Neuron (in vitro differentiated cells): ENCODE results near the gene SCUBE1.
"Not testable (repeated sequence)": the region's sequence is repeated elsewhere in the genome, so short reads cannot be mapped to it uniquely, and the experiment has no call there.

Source experiments
- H2AFZ ChIP-seq: one replicate; pipeline ENCODE4 v1.6.1; 2013; ENCODE audit warnings: low read depth, mild to moderate bottlenecking, inconsistent platforms, low read length, moderate library complexity
- H3K27me3 ChIP-seq: one replicate; pipeline ENCODE4 v1.6.1; 2013; ENCODE audit warnings: low read length; ENCODE audit not compliant: insufficient read depth
- H3K36me3 ChIP-seq: one replicate; pipeline ENCODE4 v1.6.1; 2013; ENCODE audit warnings: low read length; ENCODE audit not compliant: insufficient read depth
- H3K4me1 ChIP-seq: one replicate; pipeline ENCODE4 v1.6.1; 2013; ENCODE audit warnings: low read length; ENCODE audit not compliant: insufficient read depth
- H3K4me3 ChIP-seq: 2 replicates; pipeline ENCODE4 v1.5.1; 2013; ENCODE audit warnings: mild to moderate bottlenecking, low read length, moderate library complexity
- H3K9me3 ChIP-seq: one replicate; pipeline ENCODE4 v1.6.1; 2013; ENCODE audit warnings: low read length

The SCUBE1 gene

GRCh38 chr22:43289976-43290721 lies 53.0 kb downstream of the SCUBE1 start:
- Histone ChIP-seq H3K27me3 (peaks cover 13% of the 10 kb centered on the region), H3K4me3 (no peak overlapping the region), H3K9me3 (no peaks in the 10 kb centered on the region), H3K36me3 (no peaks in the 10 kb centered on the region), H2AFZ (no peak overlapping the region), H3K4me1 (peaks cover 4% of the 10 kb centered on the region)

GRCh38 chr22:43289531-43289963 lies 53.6 kb downstream of the SCUBE1 start:
- Histone ChIP-seq H3K4me1 (peaks cover 4% of the 10 kb centered on the region), H3K36me3 (no peaks in the 10 kb centered on the region), H3K4me3 (no peak overlapping the region), H3K9me3 (no peaks in the 10 kb centered on the region), H3K27me3 (peaks cover 13% of the 10 kb centered on the region), H2AFZ (no peak overlapping the region)

- H3K4me3 ChIP-seq = no peak overlapping the region
- no peaks in the 10 kb centered on the region for H3K36me3 ChIP-seq
- H3K9me3 ChIP-seq = no peaks in the 10 kb centered on the region
- peaks cover 13% of the 10 kb centered on the region for H3K27me3 ChIP-seq
- peaks cover 4% of the 10 kb centered on the region for H3K4me1 ChIP-seq
- no peak overlapping the region for H2AFZ ChIP-seq
Observed at GRCh38 chr22:43288807-43289420, 54.3 kb downstream of the SCUBE1 start.

- no peak overlapping the region for H3K4me3 ChIP-seq
Observed at GRCh38 chr22:43288378-43288777, 54.8 kb downstream of the SCUBE1 start.

GRCh38 chr22:43287441-43287840 lies 55.7 kb downstream of the SCUBE1 start:
- Histone ChIP-seq H3K9me3 (no peaks in the 10 kb centered on the region), H3K4me3 (no peak overlapping the region), H3K4me1 (peaks cover 4% of the 10 kb centered on the region), H2AFZ (no peak overlapping the region), H3K36me3 (no peaks in the 10 kb centered on the region), H3K27me3 (peaks cover 13% of the 10 kb centered on the region)

More at GRCh38 chr22:43288378-43288777, 54.8 kb downstream of the SCUBE1 start:
- peaks cover 13% of the 10 kb centered on the region for H3K27me3 ChIP-seq
- peaks cover 4% of the 10 kb centered on the region for H3K4me1 ChIP-seq
- H2AFZ ChIP-seq = no peak overlapping the region
- no peaks in the 10 kb centered on the region for H3K36me3 ChIP-seq
- no peaks in the 10 kb centered on the region for H3K9me3 ChIP-seq

GRCh38 chr22:43281394-43281793 lies 61.8 kb downstream of the SCUBE1 start:
- H3K4me3 ChIP-seq = no peak overlapping the region
- no peaks in the 10 kb centered on the region for H3K36me3 ChIP-seq
- H3K4me1 ChIP-seq = no peaks in the 10 kb centered on the region
- H3K27me3 ChIP-seq = peaks cover 14% of the 10 kb centered on the region
- H3K9me3 ChIP-seq = no peaks in the 10 kb centered on the region
- no peak overlapping the region for H2AFZ ChIP-seq

GRCh38 chr22:43280523-43280886 lies 62.7 kb downstream of the SCUBE1 start:
- H2AFZ ChIP-seq, H3K4me3 ChIP-seq, H3K4me1 ChIP-seq, H3K36me3 ChIP-seq, H3K9me3 ChIP-seq: not testable (repeated sequence)
- peaks cover 18% of the 10 kb centered on the region for H3K27me3 ChIP-seq

GRCh38 chr22:43279867-43280522 lies 63.2 kb downstream of the SCUBE1 start:
- Histone ChIP-seq H2AFZ (no peak overlapping the region), H3K9me3 (no peaks in the 10 kb centered on the region), H3K27me3 (peaks cover 23% of the 10 kb centered on the region), H3K36me3 (no peaks in the 10 kb centered on the region), H3K4me1 (no peaks in the 10 kb centered on the region), H3K4me3 (no peak overlapping the region)

- no peak overlapping the region for H3K4me3 ChIP-seq
- H3K9me3 ChIP-seq = no peaks in the 10 kb centered on the region
- H3K36me3 ChIP-seq = no peaks in the 10 kb centered on the region
- no peak overlapping the region for H2AFZ ChIP-seq
- peaks cover 1% of the 10 kb centered on the region for H3K4me1 ChIP-seq
- H3K27me3 ChIP-seq = peaks cover 23% of the 10 kb centered on the region
Observed at GRCh38 chr22:43277987-43278601, 65.1 kb downstream of the SCUBE1 start.

- no peaks in the 10 kb centered on the region for H3K36me3 ChIP-seq
- H3K4me1 ChIP-seq = peaks cover 7% of the 10 kb centered on the region
- no peaks in the 10 kb centered on the region for H3K9me3 ChIP-seq
- H2AFZ ChIP-seq = no peak overlapping the region
- H3K4me3 ChIP-seq = no peak overlapping the region
- peaks cover 23% of the 10 kb centered on the region for H3K27me3 ChIP-seq
Observed at GRCh38 chr22:43277091-43277490, 66.1 kb downstream of the SCUBE1 start.

GRCh38 chr22:43276321-43276720 lies 66.9 kb downstream of the SCUBE1 start:
- Histone ChIP-seq H3K9me3 (no peaks in the 10 kb centered on the region), H3K27me3 (peaks cover 23% of the 10 kb centered on the region), H2AFZ (no peak overlapping the region), H3K4me1 (peaks cover 7% of the 10 kb centered on the region), H3K36me3 (no peaks in the 10 kb centered on the region), H3K4me3 (no peak overlapping the region)

- Histone ChIP-seq H3K4me3 (no peak overlapping the region), H3K27me3 (peaks cover 25% of the 10 kb centered on the region), H3K36me3 (no peaks in the 10 kb centered on the region), H2AFZ (no peak overlapping the region), H3K4me1 (peaks cover 7% of the 10 kb centered on the region), H3K9me3 (no peaks in the 10 kb centered on the region)
Observed at GRCh38 chr22:43275545-43276317, 67.4 kb downstream of the SCUBE1 start.
